GM12878 (cell line): ENCODE measurements around the gene IL10. TPM values are rescaled to one million over a fixed set of nuclear protein-coding genes. Genes with fewer than 3 reads are reported as not detected.

ENCODE experiments used
- BCL3 ChIP-seq: IDR thresholded peaks from 2 replicates; pipeline ENCODE4 v1.6.1; 2011; ENCODE audit warnings: borderline replicate concordance, low read depth, mild to moderate bottlenecking, moderate library complexity, low read length; ENCODE audit not compliant: insufficient read depth, poor library complexity, severe bottlenecking
- BCLAF1 ChIP-seq: fragments of 450-650 bp; IDR thresholded peaks from 2 replicates; pipeline ENCODE4 v1.6.1; 2017; ENCODE audit warnings: antibody characterized with exemption, mild to moderate bottlenecking, moderate library complexity
- CEBPB ChIP-seq, 2 experiments: fragments of 150-350 bp in 1 of 2; IDR thresholded peaks; 2 replicates each; pipeline ENCODE4 v1.6.1; 2012 to 2014; ENCODE audit warnings: low read depth in 2 of 2, low read length in 2 of 2, borderline replicate concordance in 1 of 2, inconsistent platforms in 1 of 2
- DPF2 ChIP-seq: fragments of 450-650 bp; IDR thresholded peaks from 2 replicates; pipeline ENCODE4 v1.6.1; 2017; ENCODE audit warnings: mild to moderate bottlenecking
- EGR1 ChIP-seq, 2 experiments: IDR thresholded peaks; 1 replicate in 1 of 2; 2 replicates in 1 of 2; pipeline ENCODE4 v1.6.1; 2011 to 2012; ENCODE audit warnings: low read depth in 2 of 2, low read length in 2 of 2, borderline replicate concordance in 1 of 2, mild to moderate bottlenecking in 1 of 2, moderate library complexity in 1 of 2
- JUNB ChIP-seq: IDR thresholded peaks from 2 replicates; pipeline ENCODE4 v1.6.1; 2016; ENCODE audit warnings: antibody characterized with exemption, mild to moderate bottlenecking
- PBX3 ChIP-seq: IDR thresholded peaks from 2 replicates; pipeline ENCODE4 v1.6.1; 2011; ENCODE audit warnings: mild to moderate bottlenecking, low read depth, low read length, moderate library complexity; ENCODE audit not compliant: insufficient replicate concordance
- PML ChIP-seq: IDR thresholded peaks from 2 replicates; pipeline ENCODE4 v1.6.1; 2012; ENCODE audit warnings: low read length, inconsistent platforms
- RAD21 ChIP-seq: IDR thresholded peaks from 2 replicates; pipeline ENCODE4 v1.6.1; 2011; ENCODE audit warnings: mild to moderate bottlenecking, low read depth, low read length, moderate library complexity; ENCODE audit not compliant: insufficient read depth
- RELA ChIP-seq: fragments of 450-650 bp; IDR thresholded peaks from 2 replicates; pipeline ENCODE4 v1.8.0; 2014; ENCODE audit warnings: borderline replicate concordance; ENCODE audit not compliant: partially characterized antibody
- REST ChIP-seq: IDR thresholded peaks from 2 replicates; pipeline ENCODE4 v1.6.1; 2012; ENCODE audit warnings: mild to moderate bottlenecking, low read depth, low read length
- SMAD5 ChIP-seq: IDR thresholded peaks from 2 replicates; pipeline ENCODE4 v1.6.1; 2016; ENCODE audit warnings: antibody characterized with exemption, low read depth
- SMARCA5 ChIP-seq: fragments of 450-650 bp; IDR thresholded peaks from 2 replicates; pipeline ENCODE4 v1.6.1; 2017; ENCODE audit warnings: mild to moderate bottlenecking
- SREBF1 ChIP-seq: IDR thresholded peaks from 2 replicates; pipeline ENCODE4 v1.6.1; 2012; ENCODE audit warnings: mild to moderate bottlenecking, low read length
- USF1 ChIP-seq: IDR thresholded peaks from 2 replicates; pipeline ENCODE4 v1.6.1; 2011; ENCODE audit warnings: borderline replicate concordance, low read depth, mild to moderate bottlenecking, moderate library complexity, mixed read lengths, low read length; ENCODE audit not compliant: insufficient read depth; ENCODE audit errors: extremely low read length
- YY1 ChIP-seq: IDR thresholded peaks from 2 replicates; pipeline ENCODE4 v1.6.1; 2011; ENCODE audit warnings: low read depth, mild to moderate bottlenecking, low read length
- ZNF274 ChIP-seq: IDR thresholded peaks from one replicate; pipeline ENCODE4 v1.8.0; 2011; ENCODE audit not compliant: insufficient read length, insufficient read depth
- ZNF384 ChIP-seq: IDR thresholded peaks from 2 replicates; pipeline ENCODE4 v1.6.1; 2012; ENCODE audit warnings: low read depth, mild to moderate bottlenecking, low read length, improper control_type of control experiment, borderline replicate concordance
- ZNF622 ChIP-seq: fragments of 450-650 bp; IDR thresholded peaks from 2 replicates; pipeline ENCODE4 v1.6.1; 2017; ENCODE audit warnings: mild to moderate bottlenecking, inconsistent platforms
- ZSCAN29 ChIP-seq: fragments of 450-650 bp; IDR thresholded peaks from 2 replicates; pipeline ENCODE4 v1.6.1; 2017; ENCODE audit warnings: mild to moderate bottlenecking, moderate library complexity
- polyA plus RNA-seq, 11 experiments: library from polyadenylated mRNA; depleted of rRNA in 4 of 11; unstranded in 6 of 11; stranded (reverse) in 5 of 11; fragments of >200 nt; fragmentation: Nextera tagmentation in 4 of 11; fragmentation: Illumina TruSeq in 1 of 11; extraction: Ambion mirVana in 4 of 11; extraction: Trizol in 1 of 11; gene quantifications; 1 replicate in 1 of 11; 2 replicates in 10 of 11; pipeline versions ENCODE4 v1.2.1 to v1.2.3, GENCODE V29; 2011 to 2016; ENCODE audit warnings: inconsistent platforms in 2 of 11, missing spikeins in 2 of 11, low read depth in 1 of 11
- total RNA-seq, 4 experiments: library from RNA; depleted of rRNA in 3 of 4; stranded (reverse); fragments of >200 nt in 3 of 4; fragmentation: Illumina TruSeq in 1 of 4; extraction: Trizol in 1 of 4; gene quantifications; 2 replicates each; pipeline versions ENCODE4 v1.2.1 to v1.2.3, GENCODE V29; 2013 to 2021

The IL10 gene
- total and polyA plus RNA-seq, 10 of the 15 experiments (the other 5 are each of a cell fraction or from before 2014, with no cell fraction given): 0.34 to 5.0 (median 1.1) TPM

DNA sequence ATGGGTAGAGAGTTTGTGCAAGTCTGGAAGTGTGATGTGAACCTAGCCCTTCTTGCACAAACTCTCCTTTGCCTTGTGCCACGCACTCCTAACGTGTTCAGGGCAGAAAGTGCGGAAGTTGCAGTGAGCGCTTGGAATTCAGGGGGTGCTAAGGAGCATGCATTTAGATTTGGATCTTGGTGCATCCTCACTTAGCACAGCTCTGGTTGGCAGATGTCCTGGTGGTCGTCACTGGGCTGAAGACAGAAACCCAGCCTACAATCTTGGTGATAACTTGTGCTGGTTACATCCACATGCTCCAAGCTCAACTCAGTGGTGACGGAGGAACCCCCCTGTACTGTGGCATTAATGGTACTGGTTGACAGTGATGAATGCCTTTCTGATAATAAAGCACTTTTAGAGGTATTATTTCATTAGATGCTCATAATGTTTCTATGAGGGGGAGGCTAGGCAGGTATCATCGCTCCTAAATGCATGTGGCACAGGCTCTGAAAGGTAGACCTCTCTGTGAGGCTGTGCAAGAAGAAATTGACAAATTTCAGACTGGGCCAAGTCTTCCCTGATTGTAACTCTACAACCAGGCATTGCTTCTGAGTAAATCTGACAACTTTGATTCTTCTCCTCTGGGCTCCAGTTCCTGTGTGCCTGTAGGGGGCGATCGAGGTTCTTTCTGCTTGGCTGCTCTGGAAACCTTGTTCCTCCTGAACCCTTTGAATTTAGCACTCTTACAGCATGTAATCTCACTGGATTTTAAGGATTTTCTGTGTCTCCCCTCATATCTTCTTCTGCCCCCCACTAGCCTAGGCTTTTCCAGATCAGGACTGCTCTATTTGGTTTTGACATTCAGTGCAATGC is 47.0 kb downstream of the IL10 start (continued):
- TF ChIP-seq SMARCA5: no peak
- TF ChIP-seq PML: no peak
- no peak for TF ChIP-seq ZNF384
- no peak for TF ChIP-seq ZSCAN29
- TF ChIP-seq RAD21: peak; percentile 53
- TF ChIP-seq DPF2: no peak
- TF ChIP-seq YY1: 0 out of 2 replicates have a peak, but pooled peaks have one; percentile 27
- TF ChIP-seq BCL3: no peak
- no peak for TF ChIP-seq ZNF274
- TF ChIP-seq REST: no peak
- no peak for TF ChIP-seq BCLAF1
- no peak for TF ChIP-seq SMAD5
- TF ChIP-seq PBX3: no peak
- TF ChIP-seq SREBF1: peak; percentile 22; the same call in 1 of the 2 replicates
- no peak for TF ChIP-seq RELA
- TF ChIP-seq USF1: no peak
- TF ChIP-seq CEBPB (IDR thresholded peaks at IDR 0.05; ENCODE audit: borderline replicate concordance in 1 of 2, low read depth in 2 of 2, low read length in 2 of 2): no peak
- TF ChIP-seq ZNF622: no peak
- TF ChIP-seq EGR1 (IDR thresholded peaks at IDR 0.05; ENCODE audit: borderline replicate concordance in 1 of 2, low read depth in 2 of 2, low read length in 2 of 2): no peak
- TF ChIP-seq JUNB: no peak
